T-helper 1 cell treated with Interleukin-12 subunit alpha and Interleukin-12 subunit beta and Interleukin-4 antibody, amounts not matched to agents 30 μg/mL and 1 μg/mL, for 36 hours (primary cell): ENCODE results near the gene RANBP9.

Experiments used
- H3K27ac Mint-ChIP-seq: one replicate; pipeline ENCODE4 v1.8.0; 2021; ENCODE audit warnings: mild to moderate bottlenecking, mixed read lengths
- H3K27me3 Mint-ChIP-seq: one replicate; pipeline ENCODE4 v1.8.0; 2021; ENCODE audit warnings: low read depth, mixed read lengths
- H3K36me3 Mint-ChIP-seq: one replicate; pipeline ENCODE4 v1.8.0; 2021; ENCODE audit warnings: low read depth, mixed read lengths
- H3K4me1 Mint-ChIP-seq: one replicate; pipeline ENCODE4 v1.8.0; 2021; ENCODE audit warnings: low read depth, mixed read lengths
- H3K4me3 Mint-ChIP-seq: one replicate; pipeline ENCODE4 v1.8.0; 2021; ENCODE audit warnings: mild to moderate bottlenecking, moderate library complexity, mixed read lengths
- H3K9me3 Mint-ChIP-seq: one replicate; pipeline ENCODE4 v1.8.0; 2021; ENCODE audit warnings: mixed read lengths

The RANBP9 gene

DNA sequence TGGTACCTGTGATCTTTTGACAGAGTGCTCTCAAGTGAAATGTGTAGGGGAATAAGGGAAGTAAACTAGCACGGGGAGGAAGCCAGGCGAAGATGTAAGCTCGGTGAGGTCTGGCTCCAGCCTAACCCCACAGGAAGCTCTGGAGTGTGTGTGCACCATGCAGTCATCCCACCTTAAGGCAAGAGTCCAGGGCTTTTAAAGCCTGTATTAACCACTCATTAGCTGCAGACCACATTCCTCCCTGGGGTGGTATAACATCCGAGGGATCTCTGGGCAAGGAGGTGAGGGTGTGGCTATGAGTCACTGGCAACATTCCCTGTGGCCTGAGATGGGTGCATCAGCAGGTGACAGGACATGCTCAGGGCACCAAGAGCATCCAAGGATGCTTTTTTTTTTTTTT lies 12.5 kb upstream of the RANBP9 start:
- Mint-ChIP-seq H3K27me3 (peaks cover 3% of the 10 kb centered on the region), H3K4me3 (no peak overlapping the region), H3K9me3 (no peaks in the 10 kb centered on the region), H3K4me1 (peaks cover 12% of the 10 kb centered on the region), H3K36me3 (no peaks in the 10 kb centered on the region), H3K27ac (no peak overlapping the region)

DNA sequence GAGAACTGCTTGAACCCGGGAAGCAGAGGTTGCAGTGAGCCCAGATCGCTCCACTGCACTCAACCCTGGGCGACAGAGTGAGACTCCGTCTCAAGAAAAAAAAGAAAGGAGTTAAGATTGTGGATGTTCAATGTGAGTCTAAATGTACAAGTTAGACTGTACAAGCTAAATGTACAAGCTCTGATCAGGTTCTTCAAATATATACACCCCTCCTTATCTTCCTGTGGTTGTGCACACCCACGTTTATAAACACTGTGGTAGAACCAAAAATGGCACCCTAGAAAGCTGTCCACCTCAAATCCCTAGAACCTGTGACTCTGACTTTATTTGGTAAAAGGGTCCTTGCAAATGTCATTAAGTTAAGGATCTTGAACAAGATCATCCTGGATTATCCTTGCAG lies 11.2 kb upstream of the RANBP9 start:
- Mint-ChIP-seq H3K27ac (no peak overlapping the region), H3K9me3 (peaks cover 8% of the 10 kb centered on the region), H3K4me3 (no peak overlapping the region), H3K4me1 (peaks cover 12% of the 10 kb centered on the region), H3K36me3 (peaks cover 5% of the 10 kb centered on the region), H3K27me3 (peaks cover 3% of the 10 kb centered on the region)

DNA sequence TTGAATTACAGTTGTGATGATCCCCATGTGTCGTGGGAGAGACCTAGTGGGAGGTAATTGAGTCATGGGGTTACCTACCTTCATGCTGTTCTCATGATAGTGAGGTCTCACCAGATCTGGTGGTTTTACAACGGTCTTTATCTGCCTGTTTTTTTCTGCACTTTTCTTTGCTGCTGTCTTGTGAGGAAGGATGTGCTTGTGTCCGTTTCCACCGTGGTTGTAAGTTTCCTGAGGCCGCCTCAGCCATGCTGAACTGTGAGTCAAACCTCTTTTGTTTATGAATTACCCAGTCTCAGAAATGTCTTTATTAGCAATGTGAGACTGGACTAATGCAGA lies 6.5 kb upstream of the RANBP9 start:
- H3K9me3 Mint-ChIP-seq: peaks cover 22% of the 10 kb centered on the region
- peaks cover 3% of the 10 kb centered on the region for H3K27me3 Mint-ChIP-seq
- H3K36me3 Mint-ChIP-seq: peaks cover 8% of the 10 kb centered on the region
- H3K4me1 Mint-ChIP-seq: peaks cover 21% of the 10 kb centered on the region
- no peak overlapping the region for H3K27ac Mint-ChIP-seq
- H3K4me3 Mint-ChIP-seq: no peak overlapping the region

DNA sequence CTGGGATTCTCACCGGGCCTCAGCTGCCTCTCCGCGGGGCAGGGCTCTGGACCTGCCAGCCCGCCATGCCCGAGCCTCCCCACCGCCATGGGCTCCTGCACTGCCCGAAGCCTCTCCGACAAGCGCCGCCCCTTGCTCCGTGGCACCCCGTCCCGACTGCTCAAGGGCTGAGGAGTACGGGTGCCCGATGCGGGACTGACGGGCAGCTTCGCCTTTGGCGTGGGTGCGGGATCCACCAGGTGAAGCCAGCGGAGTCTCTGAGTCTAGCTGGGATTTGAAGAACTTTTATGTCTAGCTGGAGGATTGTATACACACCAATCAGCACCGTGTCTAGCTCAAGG lies 5.3 kb upstream of the RANBP9 start:
- Mint-ChIP-seq H3K4me1 (peaks cover 27% of the 10 kb centered on the region), H3K27ac (no peak overlapping the region), H3K4me3 (no peak overlapping the region), H3K27me3 (peaks cover 3% of the 10 kb centered on the region), H3K9me3 (peaks cover 22% of the 10 kb centered on the region), H3K36me3 (peaks cover 8% of the 10 kb centered on the region)

DNA sequence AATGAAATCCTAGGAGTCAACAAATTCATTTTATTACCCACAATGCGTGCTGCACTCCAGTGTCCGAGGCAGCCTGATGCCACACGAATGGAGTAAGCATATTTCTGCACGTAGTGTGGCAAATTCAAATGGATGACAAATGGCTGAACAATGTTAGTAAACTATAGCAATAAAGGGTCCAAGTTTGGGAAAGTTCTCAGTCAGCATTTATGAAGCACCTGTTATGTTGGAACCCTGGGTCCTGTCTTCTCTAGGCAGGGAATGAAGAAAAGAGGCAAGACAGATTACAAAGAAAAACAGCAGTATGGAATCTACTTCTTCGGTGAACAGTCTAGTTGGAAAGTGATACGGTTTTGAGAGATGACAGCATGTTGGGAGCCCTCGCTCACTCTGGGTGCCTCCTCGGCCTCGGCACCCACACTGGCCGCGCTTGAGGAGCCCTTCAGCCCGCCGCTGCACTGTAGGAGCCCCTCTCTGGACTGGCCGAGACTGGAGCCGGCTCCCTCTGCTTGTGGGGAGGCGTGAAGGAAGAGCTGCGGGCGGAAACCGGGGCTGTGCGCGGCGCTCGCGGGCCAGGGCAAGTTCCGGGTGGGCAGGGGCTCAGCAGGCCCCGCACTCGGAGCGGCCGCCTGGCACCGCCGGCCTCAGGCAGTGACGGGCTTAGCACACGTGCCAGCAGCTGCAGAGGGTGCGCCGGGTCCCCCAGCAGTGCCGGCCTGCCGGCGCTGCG lies 4.8 kb upstream of the RANBP9 start:
- peaks cover 22% of the 10 kb centered on the region for H3K9me3 Mint-ChIP-seq
- H3K4me1 Mint-ChIP-seq: peaks cover 27% of the 10 kb centered on the region
- H3K36me3 Mint-ChIP-seq: peaks cover 8% of the 10 kb centered on the region
- peaks cover 3% of the 10 kb centered on the region for H3K27me3 Mint-ChIP-seq
- H3K4me3 Mint-ChIP-seq: no peak overlapping the region
- H3K27ac Mint-ChIP-seq: no peak overlapping the region

DNA sequence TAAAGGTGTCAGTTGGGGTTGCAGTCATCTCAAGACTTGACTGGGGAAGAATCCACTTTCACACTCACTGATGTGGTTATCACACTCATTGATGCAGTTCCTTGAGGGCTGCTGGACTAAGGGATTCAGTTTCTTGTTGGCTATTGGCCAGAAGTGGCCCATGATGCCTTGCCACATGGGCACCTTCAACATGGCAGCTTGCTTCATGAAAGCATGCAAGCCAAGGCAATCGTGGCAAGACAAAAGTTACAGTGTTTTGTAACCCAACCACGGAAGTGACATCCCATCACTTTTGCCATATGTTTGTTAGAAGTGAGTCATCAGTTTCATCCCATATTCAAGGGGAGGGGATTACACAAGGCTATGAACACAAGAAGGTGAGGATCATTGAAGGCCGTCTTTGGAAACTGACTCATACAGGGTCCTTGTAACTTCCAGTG lies 3.8 kb upstream of the RANBP9 start:
- H3K4me3 Mint-ChIP-seq: no peak overlapping the region

DNA sequence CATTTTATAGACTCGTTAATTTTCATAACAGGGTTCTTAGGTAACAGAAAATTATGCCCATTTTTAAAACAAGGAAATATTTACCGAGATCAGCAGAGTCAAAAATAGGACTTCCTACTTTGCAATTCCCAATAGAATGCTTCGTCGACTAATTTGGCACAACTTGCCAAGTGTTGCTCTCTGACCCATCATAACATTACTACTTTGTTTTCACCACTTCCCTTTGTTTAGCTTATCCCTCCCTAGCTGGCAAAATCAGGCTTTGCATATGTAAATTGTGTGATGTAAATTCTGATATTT lies 914 bp upstream of the RANBP9 start:
- no peaks in the 10 kb centered on the region for H3K27me3 Mint-ChIP-seq
- peaks cover 11% of the 10 kb centered on the region for H3K9me3 Mint-ChIP-seq
- peaks cover 46% of the 10 kb centered on the region for H3K4me1 Mint-ChIP-seq
- peak overlapping the region; percentile 98 for H3K27ac Mint-ChIP-seq
- H3K36me3 Mint-ChIP-seq: peaks cover 6% of the 10 kb centered on the region
- peak overlapping the region; percentile 95 for H3K4me3 Mint-ChIP-seq

More for the DNA sequence above, 3.8 kb upstream of the RANBP9 start:
- peaks cover 22% of the 10 kb centered on the region for H3K9me3 Mint-ChIP-seq
- H3K4me1 Mint-ChIP-seq: peaks cover 27% of the 10 kb centered on the region
- peaks cover 3% of the 10 kb centered on the region for H3K27me3 Mint-ChIP-seq
- peak overlapping the region; percentile 41 for H3K27ac Mint-ChIP-seq
- H3K36me3 Mint-ChIP-seq: peaks cover 8% of the 10 kb centered on the region

DNA sequence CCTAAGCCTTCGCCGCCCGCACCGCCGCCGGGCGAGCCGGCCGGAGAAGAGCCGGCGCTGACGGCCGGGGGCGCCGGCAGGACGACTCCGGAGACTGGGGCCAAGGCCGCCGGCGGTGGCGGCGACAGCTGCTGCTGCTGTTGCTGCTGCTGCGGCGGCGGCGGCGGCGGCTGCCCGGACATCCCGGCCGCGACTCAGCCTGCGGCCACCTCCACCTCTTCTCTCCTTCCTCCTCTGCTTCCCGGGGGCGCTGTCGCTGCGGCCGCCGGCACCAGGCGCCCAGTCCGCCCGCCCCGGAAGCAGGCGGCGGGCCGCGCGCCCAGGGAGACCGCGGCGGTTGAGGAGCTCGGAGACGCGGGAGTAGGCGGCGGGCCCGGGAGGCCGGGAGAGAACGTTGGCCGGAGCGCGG lies 307 bp downstream of the RANBP9 start:
- peaks cover 7% of the 10 kb centered on the region for H3K9me3 Mint-ChIP-seq
- peak overlapping the region; percentile 47 for H3K27ac Mint-ChIP-seq
- H3K4me1 Mint-ChIP-seq: peaks cover 48% of the 10 kb centered on the region
- peak overlapping the region; percentile 27 for H3K4me3 Mint-ChIP-seq
- peaks cover 6% of the 10 kb centered on the region for H3K36me3 Mint-ChIP-seq
- H3K27me3 Mint-ChIP-seq: no peaks in the 10 kb centered on the region

DNA sequence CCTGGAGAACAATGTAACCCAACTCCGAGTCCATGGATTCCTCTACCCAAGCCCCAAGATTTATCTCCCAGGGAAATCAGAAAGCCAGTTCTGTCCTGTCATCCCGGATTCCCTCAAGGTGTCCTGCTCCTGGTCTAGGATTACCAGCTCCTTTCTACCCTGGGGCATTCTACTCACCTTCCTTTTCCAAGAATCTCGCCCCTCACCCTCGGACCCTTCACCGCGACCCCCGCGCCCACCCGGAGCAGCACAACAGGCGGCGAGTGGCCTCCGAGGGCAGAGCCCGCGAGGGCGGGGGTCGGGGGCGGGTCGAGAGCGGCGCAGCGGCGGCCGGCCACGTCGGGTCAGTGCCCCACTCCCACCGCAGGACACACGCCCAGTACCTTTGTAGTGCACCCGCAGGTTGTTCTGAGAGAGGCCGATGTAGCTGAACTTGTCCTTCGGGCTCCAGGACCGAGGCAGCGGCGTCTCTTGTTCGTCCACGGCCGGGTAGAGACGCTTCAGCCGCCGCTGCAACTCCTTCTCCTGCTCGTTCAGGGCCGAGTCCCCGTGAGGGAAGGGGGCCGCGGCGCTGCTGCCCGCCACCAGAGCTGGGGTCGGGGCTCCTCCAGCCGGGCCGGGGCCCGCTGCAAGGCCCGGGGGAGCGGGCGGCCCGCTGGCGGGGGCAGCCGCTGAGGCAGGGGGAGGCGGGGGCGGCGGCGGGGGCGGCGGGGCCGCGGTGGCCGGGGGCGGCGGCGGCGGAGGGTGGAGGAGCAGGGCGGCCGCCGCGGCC lies 897 bp downstream of the RANBP9 start:
- Mint-ChIP-seq H3K4me1 (peaks cover 46% of the 10 kb centered on the region), H3K27me3 (no peaks in the 10 kb centered on the region), H3K36me3 (peaks cover 6% of the 10 kb centered on the region), H3K4me3 (peak overlapping the region; percentile 98), H3K27ac (peak overlapping the region; percentile 94), H3K9me3 (peaks cover 4% of the 10 kb centered on the region)

DNA sequence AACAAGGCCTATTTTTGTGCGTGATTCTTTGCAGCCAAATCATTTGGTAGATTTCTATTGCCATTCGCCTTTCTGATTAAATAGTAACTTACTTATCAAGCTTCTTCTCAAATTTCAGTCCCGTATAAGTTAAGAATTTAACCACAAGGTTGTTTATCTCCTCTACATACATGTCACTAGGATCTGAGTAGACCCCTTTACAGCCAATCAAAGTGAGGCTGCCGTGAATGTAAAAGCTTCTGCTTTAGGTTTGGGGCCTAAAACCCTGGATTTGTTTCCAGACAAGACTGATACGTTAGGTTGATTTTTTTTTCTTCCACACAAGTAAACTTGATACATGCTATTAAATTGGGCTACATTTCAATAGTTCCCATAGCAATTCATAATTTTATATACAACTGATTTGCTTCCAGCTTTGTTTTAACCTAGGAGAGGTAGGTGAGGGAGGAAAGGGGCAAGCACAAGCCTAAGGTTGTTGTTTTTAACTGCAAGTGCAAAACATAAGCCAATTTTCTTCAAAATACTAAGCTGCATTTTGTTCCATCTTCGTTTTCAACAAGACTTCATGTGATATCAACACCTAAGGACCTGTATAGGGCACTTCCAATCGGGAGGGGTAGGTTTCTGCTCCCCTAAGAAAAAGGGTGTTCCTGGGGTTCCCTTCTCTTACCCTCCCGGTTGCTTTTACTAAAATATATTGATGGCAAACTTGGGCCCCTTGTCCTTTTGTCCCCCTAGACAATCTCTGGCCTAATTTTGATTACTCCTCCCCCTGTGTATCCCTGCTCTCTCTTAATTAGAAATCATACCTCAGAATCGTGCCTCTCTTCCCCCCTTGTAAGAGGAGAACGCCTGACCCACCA lies 1.7 kb downstream of the RANBP9 start:
- Mint-ChIP-seq H3K36me3 (peaks cover 6% of the 10 kb centered on the region), H3K4me3 (peak overlapping the region; percentile 98), H3K27ac (peak overlapping the region; percentile 94), H3K27me3 (no peaks in the 10 kb centered on the region), H3K4me1 (peaks cover 38% of the 10 kb centered on the region), H3K9me3 (no peaks in the 10 kb centered on the region)

DNA sequence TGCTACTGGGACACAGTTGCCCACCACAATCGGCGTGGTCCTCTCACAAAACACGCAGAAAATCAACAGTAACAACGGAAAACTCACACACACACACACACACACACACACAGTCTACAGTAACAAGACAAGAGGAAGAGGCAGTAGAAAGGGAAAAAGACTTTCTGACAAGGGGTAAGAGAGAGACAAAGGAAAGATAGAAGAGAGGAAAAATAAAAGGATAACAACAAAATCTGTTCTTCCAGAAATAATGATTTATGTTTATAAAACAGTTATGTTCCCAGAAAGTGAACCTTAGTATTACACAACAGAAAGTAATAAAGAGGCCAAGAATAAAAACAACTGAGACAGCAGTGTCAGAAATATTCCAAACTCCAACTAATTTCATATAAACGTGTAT lies 2.9 kb downstream of the RANBP9 start:
- Mint-ChIP-seq H3K4me1 (peaks cover 35% of the 10 kb centered on the region), H3K4me3 (peak overlapping the region; percentile 98), H3K9me3 (no peaks in the 10 kb centered on the region), H3K27me3 (no peaks in the 10 kb centered on the region), H3K36me3 (peaks cover 6% of the 10 kb centered on the region), H3K27ac (peak overlapping the region; percentile 22)

DNA sequence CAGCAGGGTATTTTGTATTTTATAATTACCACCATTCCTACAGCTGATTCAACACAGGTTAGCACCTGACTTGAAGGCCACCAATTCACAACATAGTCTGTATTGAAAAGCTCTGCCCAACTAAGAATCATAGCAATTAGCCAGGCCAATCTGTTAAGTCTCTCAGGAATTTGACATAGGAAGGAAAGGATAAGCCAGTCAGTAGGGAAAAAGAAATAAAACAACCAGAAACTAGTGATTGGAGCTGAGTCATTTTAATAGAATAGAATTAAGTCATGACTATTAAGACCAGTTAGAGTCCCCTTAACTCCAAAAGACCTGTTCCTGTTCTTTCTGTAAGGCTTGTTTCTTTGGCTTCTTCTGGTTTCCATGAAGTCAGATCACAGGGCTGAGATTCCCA lies 8.1 kb downstream of the RANBP9 start:
- Mint-ChIP-seq H3K36me3 (peaks cover 9% of the 10 kb centered on the region), H3K27me3 (no peaks in the 10 kb centered on the region), H3K27ac (no peak overlapping the region), H3K4me1 (peaks cover 22% of the 10 kb centered on the region), H3K4me3 (no peak overlapping the region), H3K9me3 (no peaks in the 10 kb centered on the region)

DNA sequence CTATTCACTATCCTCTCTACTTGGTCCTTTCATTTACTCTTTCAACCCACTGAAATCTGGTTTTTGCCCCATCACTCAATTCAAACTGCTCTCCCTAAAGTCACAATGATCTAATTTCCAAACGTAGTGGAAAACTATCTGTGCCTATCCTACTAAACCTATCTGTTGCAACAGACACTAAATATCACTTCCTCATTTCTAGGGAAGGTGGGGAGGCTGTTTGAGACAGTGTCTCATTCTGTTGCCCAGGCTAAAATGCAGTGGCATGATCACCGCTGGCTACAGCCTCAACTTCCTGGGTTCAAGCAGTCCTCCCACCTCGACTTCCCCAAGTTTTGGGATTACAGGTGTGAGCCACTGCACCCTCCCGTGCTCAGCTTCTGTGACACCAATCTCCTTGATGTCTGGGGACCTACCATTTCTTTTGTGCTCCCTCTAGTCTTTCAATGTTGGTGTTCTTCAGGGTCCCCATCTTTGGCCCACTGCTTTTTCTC lies 8.8 kb downstream of the RANBP9 start:
- Mint-ChIP-seq H3K9me3 (no peaks in the 10 kb centered on the region), H3K36me3 (peaks cover 12% of the 10 kb centered on the region), H3K27me3 (no peaks in the 10 kb centered on the region), H3K27ac (no peak overlapping the region), H3K4me1 (peaks cover 19% of the 10 kb centered on the region), H3K4me3 (no peak overlapping the region)

DNA sequence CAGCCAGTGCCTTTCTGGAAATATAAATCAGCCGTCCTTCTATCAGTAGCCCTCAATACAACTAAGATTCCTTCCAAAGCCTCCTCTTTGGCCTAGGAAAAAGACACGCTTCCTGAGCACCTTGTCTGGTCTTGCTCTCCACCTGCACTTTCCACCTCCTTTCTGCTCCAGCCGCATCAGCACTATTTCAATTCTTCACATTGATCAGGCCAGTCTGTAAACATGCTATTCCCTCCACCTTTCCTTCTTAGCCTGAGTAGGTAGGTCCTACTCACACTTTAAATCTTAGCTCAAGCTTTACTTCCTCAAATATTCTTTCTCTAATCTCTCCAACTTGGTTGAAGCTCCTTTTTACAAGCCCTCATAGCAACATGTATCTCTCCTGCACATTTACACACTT lies 11.4 kb downstream of the RANBP9 start:
- H3K27ac Mint-ChIP-seq: peak overlapping the region; percentile 1
- peaks cover 22% of the 10 kb centered on the region for H3K36me3 Mint-ChIP-seq
- H3K4me1 Mint-ChIP-seq: peaks cover 33% of the 10 kb centered on the region

More for the DNA sequence above, 11.4 kb downstream of the RANBP9 start:
- Mint-ChIP-seq H3K4me3 (no peak overlapping the region), H3K27me3 (no peaks in the 10 kb centered on the region), H3K9me3 (no peaks in the 10 kb centered on the region)
